Hepatocyte (in vitro differentiated cells): ENCODE results near the gene CD79B.

ENCODE experiments used
- CTCF ChIP-seq: fragments of 200-600 bp; sonication (generic); IDR thresholded peaks from 2 replicates; pipeline ENCODE4 v1.5.1; 2016; ENCODE audit warnings: antibody characterized with exemption, mild to moderate bottlenecking; ENCODE audit not compliant: poor library complexity
- EZH2 ChIP-seq: fragments of 200-600 bp; sonication (generic); IDR thresholded peaks from 2 replicates; pipeline ENCODE4 v1.6.1; 2016; ENCODE audit warnings: antibody characterized with exemption, mild to moderate bottlenecking, borderline replicate concordance

GRCh38 chr17:63969278-63969677, 37.1 kb upstream of the CD79B start:
- TF ChIP-seq CTCF, result no peak
- no peak for TF ChIP-seq EZH2
